GM23248 (cell line): ENCODE data around the gene ZCCHC8. TPM values are rescaled to one million over a fixed set of nuclear protein-coding genes. Genes with fewer than 3 reads are reported as not detected.

Experiments used
- DNase-seq: peaks from one replicate; pipeline ENCODE4 v3.0.0-alpha.2; 2015
- H2AFZ ChIP-seq: fragments of 200-600 bp; sonication (generic); 2 replicates; pipeline ENCODE4 v1.6.1; 2016; ENCODE audit warnings: antibody characterized with exemption
- H3F3A ChIP-seq: fragments of 200-600 bp; sonication (generic); 2 replicates; pipeline ENCODE4 v1.6.1; 2016; ENCODE audit warnings: mild to moderate bottlenecking, antibody characterized with exemption, mixed run types; ENCODE audit not compliant: insufficient read depth
- H3K27ac ChIP-seq: fragments of 200-600 bp; sonication (generic); 2 replicates; pipeline ENCODE4 v1.5.1; 2016; ENCODE audit warnings: mild to moderate bottlenecking
- H3K27me3 ChIP-seq: fragments of 200-600 bp; sonication (generic); replicated peaks from 2 replicates; pipeline ENCODE4 v1.6.1; 2016; ENCODE audit warnings: mild to moderate bottlenecking; ENCODE audit not compliant: insufficient read depth
- H3K36me3 ChIP-seq: fragments of 200-600 bp; sonication (generic); 2 replicates; pipeline ENCODE4 v1.6.1; 2016; ENCODE audit warnings: low read depth, mild to moderate bottlenecking
- H3K4me1 ChIP-seq: fragments of 200-600 bp; sonication (generic); 2 replicates; pipeline ENCODE4 v1.6.1; 2016; ENCODE audit warnings: mild to moderate bottlenecking; ENCODE audit not compliant: insufficient read depth
- H3K4me2 ChIP-seq: fragments of 200-600 bp; sonication (generic); one replicate; pipeline ENCODE4 v1.6.1; 2016; ENCODE audit warnings: mild to moderate bottlenecking; ENCODE audit not compliant: unreplicated experiment
- H3K4me3 ChIP-seq: fragments of 200-600 bp; sonication (generic); 2 replicates; pipeline ENCODE4 v1.5.1; 2016; ENCODE audit warnings: mild to moderate bottlenecking
- H3K79me2 ChIP-seq: fragments of 200-600 bp; sonication (generic); 2 replicates; pipeline ENCODE4 v1.6.1; 2016; ENCODE audit warnings: mild to moderate bottlenecking; ENCODE audit not compliant: insufficient read depth
- H3K9ac ChIP-seq: fragments of 200-600 bp; sonication (generic); 2 replicates; pipeline ENCODE4 v1.6.1; 2016; ENCODE audit warnings: mild to moderate bottlenecking
- H3K9me2 ChIP-seq: fragments of 200-600 bp; sonication (generic); 2 replicates; pipeline ENCODE4 v1.6.1; 2016; ENCODE audit warnings: mixed run types, mild to moderate bottlenecking, moderate library complexity; ENCODE audit not compliant: insufficient read depth
- H3K9me3 ChIP-seq: fragments of 200-600 bp; sonication (generic); one replicate; pipeline ENCODE4 v1.6.1; 2017; ENCODE audit warnings: low read depth
- H4K20me1 ChIP-seq: fragments of 200-600 bp; sonication (generic); 2 replicates; pipeline ENCODE4 v1.6.0; 2016; ENCODE audit not compliant: insufficient read depth
- EZH2 ChIP-seq: fragments of 200-600 bp; sonication (generic); IDR thresholded peaks from 2 replicates; pipeline ENCODE4 v1.6.1; 2018; ENCODE audit warnings: antibody characterized with exemption, mild to moderate bottlenecking; ENCODE audit not compliant: insufficient read depth, poor library complexity, severe bottlenecking
- EZH2phosphoT487 ChIP-seq: fragments of 200-600 bp; sonication (generic); IDR thresholded peaks from 2 replicates; pipeline ENCODE4 v1.6.1; 2018; ENCODE audit warnings: antibody characterized with exemption, moderate library complexity, mild to moderate bottlenecking, low read depth; ENCODE audit not compliant: insufficient read depth
- WGBS, 2 experiments: methylation state at CpG; one replicate each; pipeline ENCODE4 v1.1.6; 2015 to 2017; ENCODE audit warnings: low lambda C conversion rate in 2 of 2, low coverage in 1 of 2; ENCODE audit errors: missing lambda C conversion rate in 2 of 2; 5-methylcytosine and 5-hydroxymethylcytosine counted together
- in situ Hi-C: fragments of 300-500 bp; cut with MboI; formaldehyde crosslinking; loops from 2 replicates; pipeline ENCODE4 v1.15.0; 2020
- polyA plus RNA-seq: library from polyadenylated mRNA; unstranded; fragments of >200 nt; fragmentation: Nextera tagmentation; extraction: Ambion mirVana; gene quantifications from 2 replicates; pipeline ENCODE4 v1.2.1, GENCODE V29; 2016
- total RNA-seq: library from RNA; depleted of rRNA; stranded (reverse); fragments of >200 nt; shearing (Covaris generic); gene quantifications from 2 replicates; pipeline ENCODE4 v1.2.3, GENCODE V29; 2014

The ZCCHC8 gene
- total and polyA plus RNA-seq, 2 experiments from 2014 or later = 13.2 to 13.6 TPM

DNA sequence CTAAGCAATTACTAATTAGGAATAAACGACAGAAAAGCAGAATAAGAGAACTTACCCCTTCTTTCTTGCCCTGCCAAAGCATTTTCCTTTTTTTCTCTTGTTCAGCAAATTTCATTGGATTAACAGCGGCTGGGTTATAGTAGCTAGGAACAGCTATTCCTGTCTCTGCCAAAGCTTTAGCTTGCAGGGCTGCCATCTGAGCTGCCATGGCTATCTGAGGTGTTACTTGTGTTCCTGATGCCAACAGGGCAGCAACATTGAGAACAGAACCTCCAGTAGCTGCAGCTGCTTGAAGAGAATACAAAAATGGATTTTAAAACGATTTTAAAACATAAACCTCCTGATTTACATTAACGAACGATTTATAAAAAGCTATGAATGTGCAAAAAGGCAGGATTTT is 7.4 kb upstream of the ZCCHC8 start:
- H3K4me3 ChIP-seq = no peak overlapping the region
- no peaks in the 10 kb centered on the region for H4K20me1 ChIP-seq
- 97% methylated on average over 5 of the region's 5 CpGs for WGBS, 2 experiments
- H3K4me1 ChIP-seq = no peaks in the 10 kb centered on the region
- H3K4me2 ChIP-seq = no peak overlapping the region
- no peaks in the 10 kb centered on the region for H3K27me3 ChIP-seq
- no peak overlapping the region for H3K27ac ChIP-seq
- no peak overlapping the region for H3K9ac ChIP-seq
- no peak for TF ChIP-seq EZH2
- no peak for TF ChIP-seq EZH2phosphoT487
- no peaks in the 10 kb centered on the region for H3K9me2 ChIP-seq
- no peak for DNase-seq
- H3K9me3 ChIP-seq = no peaks in the 10 kb centered on the region
- in situ Hi-C loops = no loop called here
- peaks cover 73% of the 10 kb centered on the region for H3K79me2 ChIP-seq
- H2AFZ ChIP-seq = no peak overlapping the region
- H3F3A ChIP-seq = peaks cover 61% of the 10 kb centered on the region
- H3K36me3 ChIP-seq = peaks cover 99% of the 10 kb centered on the region

DNA sequence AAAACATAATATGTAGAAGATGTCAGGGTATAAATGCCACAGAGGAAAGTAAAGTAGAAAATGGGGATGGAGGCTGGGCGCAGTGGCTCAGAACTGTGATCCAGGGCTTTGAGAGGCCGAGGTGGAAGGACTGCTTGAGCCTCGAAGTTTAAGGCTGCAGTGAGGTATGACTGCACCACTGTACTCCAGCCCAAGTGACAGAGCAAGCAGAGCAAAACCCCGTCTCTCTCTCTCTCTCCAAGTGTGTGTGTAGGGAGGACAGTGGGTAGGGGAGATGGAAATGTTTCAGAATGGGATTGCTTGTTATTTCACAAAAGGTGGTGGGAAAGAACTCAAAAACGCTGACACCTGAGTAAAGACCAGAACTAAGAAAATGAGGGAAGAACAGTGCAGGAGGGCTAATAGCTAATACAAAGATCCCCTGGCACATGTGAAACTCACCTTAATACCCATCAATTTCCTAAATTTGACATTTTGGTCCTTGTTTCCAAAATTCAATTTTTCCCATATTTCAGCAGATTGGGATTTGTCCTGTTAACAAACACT is 5.7 kb upstream of the ZCCHC8 start:
- Histone ChIP-seq H3K36me3 (peaks cover 85% of the 10 kb centered on the region), H3K4me3 (no peak overlapping the region)

DNA sequence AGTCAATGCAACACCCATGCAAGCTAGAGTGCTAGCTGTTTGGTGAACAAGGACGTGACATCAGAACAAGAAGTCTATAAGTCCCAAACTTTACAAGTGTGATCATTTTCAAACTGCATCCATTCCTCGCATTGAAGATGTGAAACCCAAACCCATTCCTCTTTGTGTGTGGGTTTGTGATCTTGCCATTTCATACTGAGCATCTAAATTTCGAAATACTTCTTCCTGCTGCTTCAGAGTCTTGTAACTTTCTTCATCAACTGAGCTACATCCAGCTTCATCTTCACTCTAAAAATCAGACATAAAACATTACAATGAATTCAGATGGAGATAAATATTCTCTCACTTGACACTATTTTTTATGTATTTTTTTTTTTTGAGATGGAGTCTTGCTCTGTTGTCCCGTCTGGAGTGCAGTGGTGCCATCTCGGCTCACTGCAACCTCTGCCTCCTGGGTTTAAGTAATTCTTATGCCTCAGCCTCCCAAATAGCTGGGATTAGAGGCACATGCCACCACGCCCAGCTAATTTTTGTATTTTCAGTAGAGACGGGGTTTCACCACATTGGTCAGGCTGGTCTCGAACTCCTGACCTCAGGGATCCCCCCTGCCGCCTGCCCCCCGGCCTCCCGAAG is 4.8 kb upstream of the ZCCHC8 start:
- 87 to 92% methylated on average over 11 of the region's 11 CpGs for WGBS, 2 experiments
- no peaks in the 10 kb centered on the region for H3K27me3 ChIP-seq
- no peak for TF ChIP-seq EZH2phosphoT487
- no peak for TF ChIP-seq EZH2
- no peaks in the 10 kb centered on the region for H3K4me1 ChIP-seq
- H4K20me1 ChIP-seq = no peaks in the 10 kb centered on the region
- H3K79me2 ChIP-seq = peaks cover 47% of the 10 kb centered on the region
- H3F3A ChIP-seq = peaks cover 76% of the 10 kb centered on the region
- H3K9me3 ChIP-seq = no peaks in the 10 kb centered on the region
- no peak overlapping the region for H3K4me3 ChIP-seq
- DNase-seq = no peak
- H3K27ac ChIP-seq = no peak overlapping the region
- H3K36me3 ChIP-seq = peaks cover 76% of the 10 kb centered on the region
- no peak overlapping the region for H3K9ac ChIP-seq
- in situ Hi-C loops = no loop called here
- H3K4me2 ChIP-seq = no peak overlapping the region
- no peaks in the 10 kb centered on the region for H3K9me2 ChIP-seq
- no peak overlapping the region for H2AFZ ChIP-seq

More for the DNA sequence above, 5.7 kb upstream of the ZCCHC8 start:
- H3K9me2 ChIP-seq = no peaks in the 10 kb centered on the region
- no peaks in the 10 kb centered on the region for H3K9me3 ChIP-seq
- TF ChIP-seq EZH2phosphoT487 = no peak
- no peak for TF ChIP-seq EZH2
- H2AFZ ChIP-seq = no peak overlapping the region
- no peak for DNase-seq
- no peaks in the 10 kb centered on the region for H3K27me3 ChIP-seq
- H3K9ac ChIP-seq = no peak overlapping the region
- WGBS, 2 experiments = 89% methylated on average over 5 of the region's 5 CpGs
- peaks cover 57% of the 10 kb centered on the region for H3K79me2 ChIP-seq
- no peaks in the 10 kb centered on the region for H3K4me1 ChIP-seq
- H3F3A ChIP-seq = peaks cover 72% of the 10 kb centered on the region
- no peak overlapping the region for H3K27ac ChIP-seq
- in situ Hi-C loops = no loop called here
- H3K4me2 ChIP-seq = no peak overlapping the region
- no peaks in the 10 kb centered on the region for H4K20me1 ChIP-seq

GRCh38 chr12:122503783-122504590 is 3.3 kb upstream of the ZCCHC8 start:
- Histone ChIP-seq H3K27me3 (no peaks in the 10 kb centered on the region), H2AFZ (no peak overlapping the region), H3K36me3 (peaks cover 60% of the 10 kb centered on the region), H3F3A (peaks cover 81% of the 10 kb centered on the region), H3K9me3 (no peaks in the 10 kb centered on the region), H3K27ac (no peak overlapping the region), H3K9me2 (no peaks in the 10 kb centered on the region), H3K4me3 (no peak overlapping the region), H3K4me1 (peaks cover 2% of the 10 kb centered on the region), H3K4me2 (no peak overlapping the region), H4K20me1 (no peaks in the 10 kb centered on the region), H3K79me2 (peaks cover 44% of the 10 kb centered on the region), H3K9ac (no peak overlapping the region)
- DNase-seq = no peak
- 79% methylated on average over 6 of the region's 6 CpGs for WGBS, 2 experiments
- TF ChIP-seq EZH2 (no peak), EZH2phosphoT487 (no peak)
- in situ Hi-C loops = no loop called here
